Breast epithelium (tissue), 3 donors: ENCODE results near the gene VWA5B2.

Experiments
- POLR2A ChIP-seq: fragments of 450-650 bp; IDR thresholded peaks from one replicate; pipeline ENCODE4 v1.6.1; 2016; ENCODE audit warnings: antibody characterized with exemption, mild to moderate bottlenecking, moderate library complexity
- POLR2AphosphoS5 ChIP-seq, 3 donors: sonication (generic); formaldehyde crosslinking; IDR thresholded peaks; one replicate each; pipeline ENCODE4 v1.6.1; 2017; ENCODE audit warnings: antibody characterized with exemption in 3 of 3
- TF ChIP-seq, protein P1 (sequence below), 3 donors: fragments of 450-650 bp; IDR thresholded peaks; one replicate each; pipeline ENCODE4 v1.5.1; 2016 to 2017; ENCODE audit warnings: antibody characterized with exemption in 3 of 3, mild to moderate bottlenecking in 3 of 3, moderate library complexity in 3 of 3

GRCh38 chr3:184275961-184276910 lies 46.9 kb downstream of the VWA5B2 start, which contains the start of gene ECE2:
- TF ChIP-seq, protein P1, sequence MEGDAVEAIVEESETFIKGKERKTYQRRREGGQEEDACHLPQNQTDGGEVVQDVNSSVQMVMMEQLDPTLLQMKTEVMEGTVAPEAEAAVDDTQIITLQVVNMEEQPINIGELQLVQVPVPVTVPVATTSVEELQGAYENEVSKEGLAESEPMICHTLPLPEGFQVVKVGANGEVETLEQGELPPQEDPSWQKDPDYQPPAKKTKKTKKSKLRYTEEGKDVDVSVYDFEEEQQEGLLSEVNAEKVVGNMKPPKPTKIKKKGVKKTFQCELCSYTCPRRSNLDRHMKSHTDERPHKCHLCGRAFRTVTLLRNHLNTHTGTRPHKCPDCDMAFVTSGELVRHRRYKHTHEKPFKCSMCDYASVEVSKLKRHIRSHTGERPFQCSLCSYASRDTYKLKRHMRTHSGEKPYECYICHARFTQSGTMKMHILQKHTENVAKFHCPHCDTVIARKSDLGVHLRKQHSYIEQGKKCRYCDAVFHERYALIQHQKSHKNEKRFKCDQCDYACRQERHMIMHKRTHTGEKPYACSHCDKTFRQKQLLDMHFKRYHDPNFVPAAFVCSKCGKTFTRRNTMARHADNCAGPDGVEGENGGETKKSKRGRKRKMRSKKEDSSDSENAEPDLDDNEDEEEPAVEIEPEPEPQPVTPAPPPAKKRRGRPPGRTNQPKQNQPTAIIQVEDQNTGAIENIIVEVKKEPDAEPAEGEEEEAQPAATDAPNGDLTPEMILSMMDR (IDR thresholded peaks at IDR 0.05), result no peak
- TF ChIP-seq POLR2AphosphoS5 (IDR thresholded peaks at IDR 0.05) (no peak), POLR2A (no peak)
